GM10266 (cell line): ENCODE results near the gene ATM.

Source experiments
- DNase-seq: peaks from one replicate; pipeline ENCODE4 v3.0.0; 2012; ENCODE audit errors: extremely low spot score
- CTCF ChIP-seq: IDR thresholded peaks from 2 replicates; pipeline ENCODE4 v1.5.1; 2012; ENCODE audit warnings: mild to moderate bottlenecking, low read depth; ENCODE audit not compliant: control insufficient read depth, insufficient read depth; ENCODE audit errors: missing control alignments

ATM gene

GRCh38 chr11:108228251-108228650, 5.4 kb downstream of the ATM start:
- DNase-seq: no peak
- TF ChIP-seq CTCF: no peak

GRCh38 chr11:108233277-108233945, 10.5 kb downstream of the ATM start:
- no peak for TF ChIP-seq CTCF
- no peak for DNase-seq

- TF ChIP-seq CTCF: no peak
- no peak for DNase-seq
These were observed 12.3 kb downstream of the ATM start for GRCh38 chr11:108235192-108235591.

GRCh38 chr11:108235633-108236032, 12.8 kb downstream of the ATM start:
- no peak for DNase-seq
- no peak for TF ChIP-seq CTCF

- TF ChIP-seq CTCF: no peak
These were observed 14.2 kb downstream of the ATM start for GRCh38 chr11:108237058-108237481.

GRCh38 chr11:108239076-108239475, 16.2 kb downstream of the ATM start:
- TF ChIP-seq CTCF: no peak
- DNase-seq: no peak

More at GRCh38 chr11:108237058-108237481, 14.2 kb downstream of the ATM start:
- DNase-seq: no peak

- no peak for DNase-seq
- TF ChIP-seq CTCF: no peak
These were observed 18.6 kb downstream of the ATM start for GRCh38 chr11:108241330-108242037.
